ENCODE data around the gene ZDHHC14. TPM values are rescaled to one million over a fixed set of nuclear protein-coding genes. Genes with fewer than 3 reads are reported as not detected.

Gene ZDHHC14
- total RNA-seq, 2 experiments from 2014 or later: 1.3 to 1.6 TPM

- H3K4me1 ChIP-seq (ENCODE audit: insufficient read depth, low read length): peaks cover 12% of the 10 kb centered on the region
- H3K4me3 ChIP-seq (ENCODE audit: low read length): no peak overlapping the region
- TF ChIP-seq CTCF (IDR thresholded peaks at IDR 0.05): no peak
- Mint-ChIP-seq H3K27ac (peak overlapping the region; percentile 47), H3K27me3 (no peaks in the 10 kb centered on the region), H3K4me1 (ENCODE audit: low read depth) (peaks cover 28% of the 10 kb centered on the region), H3K9me3 (no peaks in the 10 kb centered on the region), H3K36me3 (ENCODE audit: low read depth) (no peaks in the 10 kb centered on the region), H3K4me3 (no peak overlapping the region)
- no peaks in the 10 kb centered on the region for H3K36me3 ChIP-seq (ENCODE audit: insufficient read depth, low read length)
- CTCF ChIA-PET: interaction anchor here (0.7 to 1.1 kb wide), 2 partner anchors 20 to 277 kb away, joined by 3 read pairs; no protein-coding TSS in a partner anchor
- H3K9me3 ChIP-seq (ENCODE audit: control insufficient read depth in 1 of 2, insufficient read depth in 1 of 2, low read length in 2 of 2): no peaks in the 10 kb centered on the region
- H3K27ac ChIP-seq (ENCODE audit: low read depth in 1 of 2, low read length in 2 of 2): no peak overlapping the region
- ATAC-seq (ENCODE audit: poor library complexity) (peak; percentile 63), DNase-seq (peak in 3 of 14 experiments; percentile 12 to 22 (median 13))
- intact Hi-C loops (cut with DNase I, micrococcal nuclease): no loop called here
- POLR2A ChIA-PET: interaction anchor here (1.0 to 1.4 kb wide), 2 partner anchors 223 to 295 kb away, joined by 3 read pairs; no protein-coding TSS in a partner anchor
- no peaks in the 10 kb centered on the region for H3K27me3 ChIP-seq (ENCODE audit: control insufficient read depth in 1 of 2, insufficient read depth in 2 of 2, low read length in 2 of 2)
These were observed 289.6 kb downstream of the ZDHHC14 start for GRCh38 chr6:157670466-157671186.

- H3K4me1 ChIP-seq (ENCODE audit: insufficient read depth, low read length): peaks cover 12% of the 10 kb centered on the region
- H3K27ac ChIP-seq (ENCODE audit: low read depth in 1 of 2, low read length in 2 of 2): no peak overlapping the region
- TF ChIP-seq CTCF (IDR thresholded peaks at IDR 0.05): no peak
- ATAC-seq (ENCODE audit: poor library complexity) (no peak), DNase-seq (no peak)
- Mint-ChIP-seq H3K4me1 (ENCODE audit: low read depth) (peaks cover 22% of the 10 kb centered on the region), H3K4me3 (no peak overlapping the region), H3K9me3 (no peaks in the 10 kb centered on the region), H3K27ac (no peak overlapping the region), H3K27me3 (no peaks in the 10 kb centered on the region), H3K36me3 (ENCODE audit: low read depth) (no peaks in the 10 kb centered on the region)
- H3K9me3 ChIP-seq (ENCODE audit: control insufficient read depth in 1 of 2, insufficient read depth in 1 of 2, low read length in 2 of 2): no peaks in the 10 kb centered on the region
- POLR2A ChIA-PET: no interaction called here
- H3K27me3 ChIP-seq (ENCODE audit: control insufficient read depth in 1 of 2, insufficient read depth in 2 of 2, low read length in 2 of 2): no peaks in the 10 kb centered on the region
- CTCF ChIA-PET: no interaction called here
- H3K36me3 ChIP-seq (ENCODE audit: insufficient read depth, low read length): no peaks in the 10 kb centered on the region
- no peak overlapping the region for H3K4me3 ChIP-seq (ENCODE audit: low read length)
- intact Hi-C loops (cut with DNase I, micrococcal nuclease): no loop called here
These were observed 291.9 kb downstream of the ZDHHC14 start for GRCh38 chr6:157672726-157673412.

GRCh38 chr6:157673596-157673995 lies 292.6 kb downstream of the ZDHHC14 start:
- ChIA-PET POLR2A (no interaction called here), CTCF (no interaction called here)
- no peaks in the 10 kb centered on the region for H3K36me3 ChIP-seq (ENCODE audit: insufficient read depth, low read length)
- Mint-ChIP-seq H3K4me1 (ENCODE audit: low read depth) (peaks cover 22% of the 10 kb centered on the region), H3K9me3 (no peaks in the 10 kb centered on the region), H3K27me3 (no peaks in the 10 kb centered on the region), H3K4me3 (no peak overlapping the region), H3K27ac (no peak overlapping the region), H3K36me3 (ENCODE audit: low read depth) (no peaks in the 10 kb centered on the region)
- no peaks in the 10 kb centered on the region for H3K9me3 ChIP-seq (ENCODE audit: control insufficient read depth in 1 of 2, insufficient read depth in 1 of 2, low read length in 2 of 2)
- DNase-seq (no peak), ATAC-seq (ENCODE audit: poor library complexity) (no peak)
- no peak overlapping the region for H3K4me3 ChIP-seq (ENCODE audit: low read length)
- TF ChIP-seq CTCF (IDR thresholded peaks at IDR 0.05): no peak
- H3K27ac ChIP-seq (ENCODE audit: low read depth in 1 of 2, low read length in 2 of 2): no peak overlapping the region
- intact Hi-C loops (cut with DNase I, micrococcal nuclease): no loop called here
- H3K4me1 ChIP-seq (ENCODE audit: insufficient read depth, low read length): peaks cover 12% of the 10 kb centered on the region
- H3K27me3 ChIP-seq (ENCODE audit: control insufficient read depth in 1 of 2, insufficient read depth in 2 of 2, low read length in 2 of 2): no peaks in the 10 kb centered on the region
